HG03135 (cell line): ENCODE measurements around the gene PANX1.
A peak's percentile ranks its signal among the peaks of the same experiment; 100 is the strongest.

Source experiments
- ATAC-seq: cut with Tn5 transposase; IDR thresholded peaks from one replicate; pipeline ENCODE4 v1.9.1; 2021; ENCODE audit warnings: mild to moderate bottlenecking, moderate library complexity; ENCODE audit not compliant: unreplicated experiment

PANX1 gene

DNA sequence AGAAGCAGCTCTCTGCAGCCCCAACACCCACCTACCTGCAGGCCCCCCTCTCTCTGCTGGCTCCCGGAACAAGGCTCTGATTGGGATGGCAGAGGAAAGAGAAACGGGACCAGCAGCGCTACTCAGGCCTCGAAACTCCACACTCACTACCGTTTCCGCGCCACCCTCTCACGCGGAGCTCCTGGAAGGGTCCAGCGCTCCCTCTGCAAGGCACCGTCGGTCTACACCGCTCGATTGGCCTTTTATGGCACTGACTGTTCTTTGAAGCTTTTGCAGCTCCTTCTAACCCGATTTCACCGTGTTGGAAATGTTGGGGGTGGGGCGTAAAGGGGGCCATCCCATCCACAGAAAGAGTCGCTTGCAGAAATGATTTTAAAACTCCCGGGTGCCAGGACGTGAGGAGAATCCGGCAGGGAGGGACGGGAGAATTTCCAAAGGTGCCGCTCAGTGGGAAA, 323 bp upstream of the PANX1 start:
- peak; percentile 18 for ATAC-seq

DNA sequence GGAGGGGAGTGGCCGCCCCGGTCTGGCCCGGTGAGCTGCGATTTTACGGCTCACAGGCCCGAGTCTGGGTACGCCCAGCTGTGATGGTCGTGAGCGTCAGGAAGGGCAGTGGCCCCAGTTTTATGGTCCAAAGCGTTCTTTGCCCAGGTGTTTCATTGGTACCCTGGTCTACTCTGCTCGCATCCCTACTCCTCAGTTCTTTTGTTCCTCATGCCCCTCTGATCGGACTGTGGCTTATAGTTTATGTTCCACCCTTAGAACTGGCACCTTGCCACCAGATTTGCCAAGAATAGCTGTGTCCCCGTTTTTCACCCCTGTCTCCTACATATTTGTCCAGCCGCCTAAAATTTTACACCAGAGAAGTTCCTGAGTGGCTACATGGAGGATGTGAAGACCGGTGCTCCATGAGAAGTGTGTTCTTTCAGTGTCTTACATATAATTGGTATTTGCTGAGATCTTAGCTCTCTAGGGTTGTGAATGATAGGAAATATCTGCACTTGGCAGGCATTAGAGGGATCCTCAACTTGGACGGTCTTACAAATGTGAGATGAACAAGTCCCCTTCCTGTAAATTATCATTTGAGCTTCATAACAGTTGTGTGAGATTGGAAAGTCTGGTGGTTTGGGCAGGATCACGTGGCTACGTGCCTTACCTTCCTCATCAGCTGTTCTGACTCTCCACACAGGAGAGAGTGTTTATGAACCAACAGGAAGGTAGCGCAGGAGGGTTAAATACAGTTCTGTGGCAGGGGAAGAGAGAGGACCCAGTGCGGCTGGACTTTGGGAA, 1.1 kb downstream of the PANX1 start:
- no peak for ATAC-seq

DNA sequence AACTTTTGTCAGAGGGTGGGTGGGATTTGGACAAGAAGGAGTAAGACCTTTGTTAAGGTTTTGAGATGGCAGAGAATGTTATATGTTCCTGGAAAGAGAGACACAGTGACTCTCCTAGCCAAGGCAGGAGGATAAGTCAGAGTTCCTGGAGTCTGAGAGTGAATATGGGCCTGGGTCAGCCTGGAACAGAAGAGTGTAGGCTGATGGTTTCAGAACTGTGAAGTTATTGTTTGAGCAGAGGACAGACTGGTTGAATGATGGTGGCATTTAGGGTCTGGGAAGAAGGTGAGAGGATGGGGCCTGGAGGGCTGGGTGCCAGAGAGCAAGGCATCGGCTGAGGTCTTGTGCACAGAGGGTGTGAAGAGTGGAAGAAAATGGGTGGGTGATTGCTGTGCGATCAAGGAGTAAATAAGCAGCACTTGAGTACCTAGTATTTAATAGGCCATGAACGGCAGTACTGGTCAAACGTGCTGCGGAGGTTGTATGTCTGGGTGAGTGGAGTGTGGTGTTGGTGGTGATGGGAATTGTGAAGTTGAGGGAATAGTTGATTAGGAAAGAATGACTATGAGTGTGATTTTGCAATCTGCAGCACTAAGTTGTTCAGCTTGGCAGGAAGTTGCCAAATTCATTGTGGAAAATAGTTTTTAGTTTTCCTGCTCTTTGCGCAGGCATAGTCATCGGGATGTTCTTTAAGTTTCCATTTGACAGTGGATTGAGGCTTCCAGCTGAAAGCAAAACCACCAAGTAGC, 1.8 kb downstream of the PANX1 start:
- ATAC-seq = no peak

DNA sequence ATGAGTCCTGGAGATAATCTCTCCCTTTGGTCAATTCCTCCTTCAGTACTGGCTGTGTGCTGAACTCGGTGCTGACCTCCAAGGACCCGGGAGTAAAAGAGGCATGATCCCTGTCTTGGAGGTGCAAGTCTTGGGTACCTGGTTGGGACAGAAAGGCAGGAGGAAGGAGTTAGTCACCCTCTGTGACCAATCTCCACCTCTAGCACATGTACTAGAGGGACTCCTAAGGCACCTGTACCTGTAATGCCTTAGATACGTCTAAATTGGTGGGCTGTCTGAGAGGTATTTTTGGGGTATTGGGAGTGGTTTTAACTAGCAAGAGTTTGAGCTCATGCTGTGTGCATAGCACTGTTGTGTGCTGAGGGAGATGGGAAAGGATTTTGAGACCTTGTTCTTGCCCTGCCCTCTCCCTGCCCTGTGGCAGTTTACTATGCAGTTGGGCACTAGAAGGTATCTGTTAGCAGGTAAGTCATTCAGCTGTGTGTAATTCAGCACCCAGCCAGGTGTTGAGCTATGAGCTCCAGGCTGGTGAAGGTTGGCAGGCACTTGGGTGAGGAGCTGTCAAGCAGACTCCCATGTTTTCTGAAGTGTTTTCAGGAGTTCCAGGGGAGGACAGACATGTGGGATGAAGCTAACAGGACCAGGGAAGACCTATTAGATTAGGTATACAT, 2.5 kb downstream of the PANX1 start:
- ATAC-seq = no peak

DNA sequence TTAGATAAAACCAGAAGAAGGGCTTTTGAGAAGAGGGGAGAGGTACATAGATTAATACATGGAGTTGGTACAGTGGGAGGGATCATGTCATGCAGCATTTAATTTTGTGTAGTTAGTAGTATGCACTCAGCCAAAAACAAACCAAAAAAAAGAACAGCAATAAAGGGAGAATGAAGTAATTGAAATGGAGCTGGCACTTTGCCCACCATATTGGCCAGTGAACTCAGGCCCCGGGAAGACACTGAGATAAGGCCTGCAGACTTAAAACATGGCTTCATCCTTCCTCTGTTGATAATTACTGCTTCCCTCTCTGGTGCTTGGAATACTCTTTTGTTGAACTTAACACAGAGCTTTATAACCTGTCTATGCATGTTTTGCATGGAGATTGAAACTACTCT, 3.1 kb downstream of the PANX1 start:
- no peak for ATAC-seq

DNA sequence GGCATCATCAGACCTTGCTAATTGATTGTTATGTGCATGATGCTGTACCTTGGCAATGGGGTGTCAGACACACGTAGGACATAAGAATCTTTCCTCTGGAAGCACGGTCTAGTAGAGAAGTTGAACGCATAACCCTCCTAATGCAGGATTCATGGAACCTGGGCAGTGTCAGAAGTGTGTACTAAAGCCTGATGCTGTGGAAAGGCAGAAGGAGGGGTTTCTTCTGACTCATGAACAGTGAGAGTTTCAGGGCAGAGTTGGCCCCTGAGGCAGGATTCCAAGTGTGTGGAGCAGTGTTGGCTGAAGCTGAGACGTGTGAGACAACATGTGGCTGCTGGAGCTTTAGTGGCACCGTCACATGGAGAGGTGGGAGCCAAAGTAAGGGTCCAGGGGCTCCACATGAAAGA, 3.5 kb downstream of the PANX1 start:
- no peak for ATAC-seq

DNA sequence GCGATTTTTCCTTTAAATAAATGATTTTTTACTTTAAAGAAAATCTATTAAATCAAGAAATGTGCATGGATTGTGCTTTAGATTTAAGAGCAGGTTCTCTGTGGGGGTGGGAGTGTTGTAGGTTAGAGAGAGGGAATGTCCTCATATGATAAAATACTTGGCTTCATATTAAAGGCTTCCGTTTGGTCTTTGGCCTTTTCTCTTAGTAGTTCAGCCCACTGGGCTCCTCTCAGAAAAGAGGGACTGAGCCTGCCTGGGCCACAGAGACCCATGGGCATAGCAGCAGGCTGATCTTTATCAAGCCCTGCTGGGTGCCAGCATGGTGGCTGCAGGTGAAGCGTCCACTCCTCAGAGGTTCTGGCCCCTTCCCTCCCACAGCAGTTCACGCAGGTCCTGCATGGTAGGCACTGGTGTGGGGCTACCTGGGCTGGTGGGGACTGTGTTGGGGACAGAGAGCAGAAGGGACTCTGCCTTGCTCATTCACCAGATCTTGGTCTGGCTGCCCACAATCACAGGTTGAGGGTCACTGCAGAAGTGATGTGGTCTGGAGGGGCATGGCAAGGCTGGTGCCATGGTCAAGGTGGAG, 4.3 kb downstream of the PANX1 start:
- ATAC-seq = no peak

DNA sequence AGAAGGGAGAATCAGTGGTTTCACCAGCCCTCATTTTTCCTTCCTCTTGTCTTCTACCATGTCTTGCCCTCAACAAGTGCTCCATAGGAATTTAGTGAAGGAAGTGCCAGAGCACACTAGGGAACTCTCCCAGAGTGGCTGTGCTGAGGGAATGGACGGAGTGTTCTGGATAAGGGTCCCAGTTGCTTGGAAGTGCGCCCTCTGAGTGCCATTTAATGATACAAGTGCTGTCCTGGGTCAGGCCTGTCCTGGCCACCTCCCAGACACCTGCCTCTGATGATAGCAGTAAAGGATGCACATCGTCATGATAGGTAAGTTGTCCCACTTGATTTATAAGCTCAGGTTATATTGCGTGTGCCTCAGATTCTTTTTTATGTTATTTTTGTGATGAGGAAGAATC, 5.1 kb downstream of the PANX1 start:
- no peak for ATAC-seq

DNA sequence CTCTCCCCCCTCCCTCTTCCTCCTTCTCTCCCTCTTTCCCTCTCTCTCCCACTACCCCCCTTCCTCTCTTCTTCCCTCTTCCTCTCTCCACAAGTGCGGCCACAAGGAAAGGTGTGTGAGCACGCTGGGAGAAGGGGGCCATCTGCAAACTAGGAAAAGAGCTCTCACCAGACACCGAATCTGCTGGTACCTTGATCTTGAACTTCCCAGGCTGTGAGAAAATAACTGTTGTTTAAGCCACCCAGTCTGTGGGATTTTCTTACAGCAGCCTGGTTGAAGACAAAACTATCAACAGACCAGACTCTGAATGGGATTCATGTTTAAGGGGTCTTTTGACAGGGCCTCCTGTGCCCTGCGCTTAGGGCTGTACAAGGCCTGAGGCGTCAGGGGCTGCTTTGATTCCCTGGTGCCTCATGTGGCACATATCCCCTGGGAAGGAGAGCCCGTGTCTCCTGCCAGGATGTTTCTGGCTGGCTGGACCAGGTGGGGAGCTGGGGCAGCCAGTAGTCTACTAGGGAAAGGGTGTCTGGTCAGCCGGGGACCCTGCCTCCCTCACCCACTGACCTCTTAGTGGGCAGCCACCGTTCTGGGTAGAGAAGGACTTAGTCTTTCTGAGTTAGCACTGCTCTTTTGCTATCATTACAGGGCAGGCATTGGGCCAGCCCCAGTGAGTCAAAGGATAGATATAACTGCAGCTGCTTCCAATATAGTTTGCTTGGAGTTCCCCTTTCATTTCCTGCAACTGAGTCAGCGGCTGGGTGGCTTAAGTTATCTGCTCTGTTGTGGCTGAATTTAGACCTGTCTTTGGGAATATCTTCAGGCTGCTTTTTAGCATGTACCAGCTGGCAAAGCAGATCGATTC, 6.2 kb downstream of the PANX1 start:
- no peak for ATAC-seq

DNA sequence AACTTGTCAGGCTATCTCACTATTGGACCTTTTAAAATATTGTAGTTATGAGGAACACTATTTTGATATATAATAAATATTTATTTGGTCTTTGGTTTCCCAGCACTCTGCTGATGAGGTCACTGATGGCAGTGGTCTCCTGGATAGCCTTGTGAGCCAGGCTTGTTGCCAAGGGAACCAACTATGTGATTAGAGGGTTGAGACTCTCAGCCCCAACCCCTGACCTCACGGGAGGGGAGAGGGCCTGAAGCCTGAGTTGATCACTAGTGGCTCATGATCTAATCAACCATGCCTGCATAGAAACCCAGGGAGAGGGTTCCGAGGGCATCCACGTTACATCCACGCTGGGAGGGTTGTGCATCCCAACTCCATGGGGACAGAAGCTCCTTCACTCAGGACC, 10.8 kb downstream of the PANX1 start:
- no peak for ATAC-seq

DNA sequence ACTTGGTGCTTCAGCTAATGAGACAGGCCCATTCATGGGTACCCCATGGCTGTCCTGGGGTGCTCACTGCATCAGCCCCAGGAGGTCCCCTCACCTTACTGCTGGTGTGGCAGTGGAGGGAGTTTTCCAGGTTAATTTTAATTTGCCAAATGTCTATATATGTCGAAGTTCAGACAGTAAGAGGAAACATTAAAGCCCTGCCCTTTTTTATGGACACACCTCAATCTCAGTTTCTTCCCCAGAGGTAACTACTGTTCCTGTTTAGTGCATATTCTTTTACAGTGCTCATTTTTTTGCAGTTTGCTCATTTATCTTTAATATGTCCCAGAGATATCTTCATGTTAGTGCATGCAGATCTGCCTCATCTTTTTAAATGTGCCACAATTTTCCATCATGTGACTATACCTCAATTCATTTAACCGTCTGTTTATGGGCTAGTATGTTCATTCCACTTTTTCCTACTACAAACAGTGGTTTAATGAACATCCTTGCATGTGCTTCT, 11.6 kb downstream of the PANX1 start:
- ATAC-seq = no peak

DNA sequence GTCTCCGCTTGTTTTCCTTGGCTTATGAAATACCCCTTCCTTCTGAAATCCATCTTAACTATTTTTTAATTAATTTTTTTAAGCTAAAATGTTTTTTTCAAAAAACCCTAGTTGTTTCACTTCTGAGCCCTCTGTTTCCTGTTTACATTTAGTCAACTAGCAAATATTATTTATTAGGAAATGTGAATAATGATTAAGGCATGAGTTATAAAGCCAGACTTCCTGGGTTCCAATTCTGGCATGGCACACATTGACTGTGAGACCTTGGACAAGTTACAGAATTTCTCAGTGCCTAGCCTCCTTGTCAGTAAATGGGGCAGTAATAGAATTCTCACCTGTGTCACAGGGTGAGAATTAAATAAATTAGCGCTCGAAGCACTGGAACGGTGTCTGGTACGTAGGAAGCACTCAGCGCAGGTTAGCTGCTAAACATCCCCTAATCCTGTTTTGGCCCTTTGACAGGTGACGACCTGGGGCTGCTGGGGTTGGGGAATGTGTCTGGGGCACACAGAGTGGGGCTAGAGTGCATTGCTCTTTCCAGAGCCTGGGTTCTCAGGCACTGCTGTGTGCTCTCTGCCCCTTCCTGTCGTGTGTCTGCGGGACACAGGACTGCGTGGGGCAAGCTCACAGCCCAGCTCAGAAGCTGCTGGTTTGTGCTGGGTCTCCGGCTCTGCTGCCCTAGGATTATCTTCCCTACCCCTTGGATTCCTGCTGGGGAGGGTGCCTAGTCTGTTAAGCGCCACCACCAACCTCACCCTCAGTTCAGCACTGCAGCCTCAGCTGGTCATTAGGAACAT, 13.1 kb downstream of the PANX1 start:
- no peak for ATAC-seq

DNA sequence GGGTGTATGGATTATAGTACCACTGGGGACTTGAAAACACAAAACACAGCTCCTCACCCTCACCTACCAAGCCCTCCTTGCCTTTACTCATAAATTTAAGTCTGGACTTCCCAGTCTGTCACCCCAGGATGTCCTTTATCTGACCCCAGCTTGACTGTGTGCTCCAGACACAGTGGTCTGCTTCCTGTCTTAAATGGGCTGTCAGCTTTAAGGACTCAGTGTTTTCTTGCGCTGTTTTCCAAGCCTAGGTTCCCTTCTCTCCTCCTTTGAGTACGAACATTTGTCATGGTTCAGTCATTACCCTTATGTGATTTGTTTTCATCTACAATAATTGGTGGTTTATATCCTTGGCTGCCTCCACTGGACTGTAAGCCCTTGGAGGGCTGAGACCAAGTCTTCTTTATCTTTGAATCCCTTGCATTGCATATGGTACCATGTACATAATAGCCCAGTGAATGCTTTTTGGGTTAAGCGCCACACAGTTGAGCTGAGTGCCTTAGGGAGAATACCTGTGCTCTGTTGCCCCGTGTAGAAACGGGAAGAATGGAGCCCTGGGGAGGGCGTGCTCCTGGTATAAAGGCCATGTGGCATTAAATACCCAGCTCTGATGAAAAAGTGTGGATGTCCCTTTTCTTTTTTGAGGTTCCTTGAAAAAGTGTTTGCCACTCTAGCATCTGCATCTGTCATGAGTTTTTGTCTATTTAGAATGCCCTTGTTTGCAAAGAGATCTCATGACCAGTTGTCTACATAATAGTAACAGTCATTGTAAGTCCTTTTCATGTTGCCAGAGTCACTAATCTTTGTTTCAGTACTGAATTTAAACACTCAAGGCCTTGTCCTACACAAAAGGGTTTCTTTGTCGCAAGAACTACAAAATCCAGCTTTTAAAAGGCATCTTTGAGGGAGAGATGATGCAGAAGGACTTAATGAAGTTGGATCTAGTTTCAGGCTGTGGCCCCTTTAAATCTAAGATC, 14.0 kb downstream of the PANX1 start:
- no peak for ATAC-seq

DNA sequence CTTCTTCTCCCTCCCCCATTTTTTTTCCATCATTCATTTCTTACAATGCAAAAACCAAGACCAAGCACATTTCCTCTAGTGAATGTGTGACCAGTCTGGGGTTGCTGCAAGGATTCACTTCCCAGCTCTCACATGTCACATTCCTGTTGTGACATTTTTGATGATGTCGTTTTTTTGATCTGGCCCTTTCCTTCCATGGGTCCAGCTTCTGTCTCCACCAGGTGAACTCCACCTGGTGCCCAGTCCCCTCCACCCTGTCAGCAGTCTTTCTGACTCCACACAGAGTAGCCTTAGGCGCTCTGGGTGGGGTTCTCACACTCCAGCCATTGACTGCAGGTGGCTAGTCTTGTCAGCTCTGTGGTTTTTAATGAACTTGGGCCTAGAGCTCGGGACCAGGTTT, 15.6 kb downstream of the PANX1 start:
- no peak for ATAC-seq

DNA sequence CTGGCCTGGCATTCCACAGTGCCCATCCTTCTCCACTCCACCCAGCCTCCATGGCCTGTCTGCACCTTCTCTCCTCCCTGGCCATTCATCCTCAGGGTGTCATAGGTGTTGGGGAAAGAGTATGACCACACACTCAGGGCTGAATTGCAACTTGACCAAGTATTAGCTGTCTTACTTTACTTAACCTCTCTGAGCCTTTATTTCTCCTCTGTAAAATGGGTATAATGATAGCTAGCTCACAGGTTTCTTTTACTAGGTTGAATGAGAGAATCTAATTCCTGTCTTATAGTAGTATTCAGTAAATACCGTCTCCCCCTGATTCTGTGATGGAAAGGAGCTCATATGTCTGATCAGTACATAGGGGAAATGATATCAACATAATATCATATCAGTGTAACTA, 16.0 kb downstream of the PANX1 start:
- no peak for ATAC-seq

DNA sequence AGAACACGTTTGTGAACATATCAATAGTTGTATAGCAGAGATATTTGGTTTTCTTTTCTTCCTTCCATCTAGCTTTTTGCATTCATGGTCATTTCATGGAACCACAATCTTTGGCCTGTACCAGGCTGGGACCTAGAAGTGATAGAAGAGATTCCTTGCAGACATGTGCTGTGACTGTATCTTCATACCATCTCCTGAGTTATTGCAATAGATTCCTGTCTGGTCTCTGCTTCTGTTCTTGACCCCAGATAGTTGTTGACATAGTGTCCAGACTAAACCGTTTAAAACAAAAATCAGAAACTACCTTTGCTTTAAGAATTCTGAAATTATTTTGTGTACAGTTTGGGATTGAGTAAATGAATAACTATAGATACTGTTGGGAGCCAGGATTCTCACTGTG, 16.8 kb downstream of the PANX1 start:
- no peak for ATAC-seq

DNA sequence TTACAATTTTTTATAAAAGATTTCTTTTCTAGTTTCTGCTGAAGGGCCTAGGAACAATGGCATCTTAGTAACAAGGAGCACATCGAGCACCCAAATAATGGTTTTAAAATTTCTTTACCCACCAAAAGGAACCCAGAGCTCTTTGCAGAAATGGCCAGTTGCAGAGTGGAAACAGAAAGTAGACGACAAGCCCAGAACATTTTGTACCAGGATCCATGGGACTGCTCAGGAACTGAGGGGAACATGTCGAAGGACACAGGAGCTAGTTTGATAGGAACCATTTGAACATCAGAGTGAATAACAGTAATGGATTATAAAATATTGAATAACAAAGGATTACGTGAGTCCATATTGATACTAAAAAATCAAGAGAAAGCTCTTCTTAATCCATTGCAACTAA, 17.3 kb downstream of the PANX1 start:
- ATAC-seq = no peak

DNA sequence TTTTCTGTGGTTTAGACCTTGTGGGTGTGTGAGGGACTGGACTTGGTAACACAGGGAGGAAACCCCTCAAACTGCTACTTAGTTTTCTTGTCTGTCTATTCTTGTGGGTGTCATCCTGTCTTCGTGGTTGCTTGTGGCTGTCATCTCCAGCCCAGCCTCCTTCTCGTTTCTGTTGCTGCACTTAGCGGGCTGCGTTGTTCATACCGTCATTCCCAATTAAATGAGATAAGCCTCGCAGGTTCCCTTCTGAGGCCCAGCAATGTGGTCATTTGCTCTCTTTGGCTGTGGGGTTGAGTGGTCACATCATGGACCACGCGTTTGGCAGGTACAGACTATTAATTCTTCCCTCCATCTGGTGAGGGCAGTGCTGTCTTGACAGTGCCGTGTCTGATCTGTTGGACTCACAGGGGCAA, 18.8 kb downstream of the PANX1 start:
- ATAC-seq = no peak
